Uterus (tissue), 2 donors: Measurements from ENCODE around the gene ZC3H12D.

Source experiments
- CTCF ChIP-seq, 4 experiments: fragments of 200-600 bp in 2 of 4; fragments of 450-650 bp in 2 of 4; sonication (generic) in 2 of 4; IDR thresholded peaks; one replicate each; pipeline ENCODE4 v1.5.1; 2016 to 2019; ENCODE audit warnings: antibody characterized with exemption in 4 of 4, mild to moderate bottlenecking in 2 of 4, moderate library complexity in 1 of 4
- POLR2A ChIP-seq, 2 donors: fragments of 450-650 bp; IDR thresholded peaks; one replicate each; pipeline ENCODE4 v1.6.1; 2016; ENCODE audit warnings: antibody characterized with exemption in 2 of 2, mild to moderate bottlenecking in 1 of 2, moderate library complexity in 1 of 2

- TF ChIP-seq CTCF (IDR thresholded peaks at IDR 0.05) (no peak), POLR2A (IDR thresholded peaks at IDR 0.05) (no peak)
These were observed 37.9 kb downstream of the ZC3H12D start for GRCh38 chr6:149446791-149447376.
